Osteocyte (in vitro differentiated cells): Measurements from ENCODE around the gene ZNF385B. TPM values are rescaled to one million over a fixed set of nuclear protein-coding genes. Genes with fewer than 3 reads are reported as not detected.

Source experiments
- DNase-seq: peaks from one replicate; pipeline ENCODE4 v3.0.0; 2021; ENCODE audit warnings: mixed read lengths; ENCODE audit not compliant: unreplicated experiment; ENCODE audit errors: extremely low spot score
- H3K27ac Mint-ChIP-seq: one replicate; pipeline ENCODE4 v1.8.0; 2021; ENCODE audit warnings: mild to moderate bottlenecking, mixed read lengths; ENCODE audit not compliant: unreplicated experiment
- H3K27me3 Mint-ChIP-seq: one replicate; pipeline ENCODE4 v1.8.0; 2021; ENCODE audit warnings: mixed read lengths; ENCODE audit not compliant: unreplicated experiment
- H3K36me3 Mint-ChIP-seq: one replicate; pipeline ENCODE4 v1.8.0; 2021; ENCODE audit warnings: mixed read lengths; ENCODE audit not compliant: unreplicated experiment
- H3K4me1 Mint-ChIP-seq: one replicate; pipeline ENCODE4 v1.8.0; 2021; ENCODE audit warnings: mixed read lengths; ENCODE audit not compliant: unreplicated experiment
- H3K4me3 Mint-ChIP-seq: one replicate; pipeline ENCODE4 v1.8.0; 2021; ENCODE audit warnings: mild to moderate bottlenecking, moderate library complexity, mixed read lengths; ENCODE audit not compliant: unreplicated experiment
- H3K9me3 Mint-ChIP-seq: one replicate; pipeline ENCODE4 v1.8.0; 2021; ENCODE audit warnings: mixed read lengths; ENCODE audit not compliant: unreplicated experiment
- total RNA-seq: library from RNA; stranded (reverse); gene quantifications from 2 replicates; pipeline ENCODE4 v1.2.1, GENCODE V29; 2021
- TF ChIP-seq, protein P1 (sequence below): fragments of 200-600 bp; sonication (generic); IDR thresholded peaks from 2 replicates; pipeline ENCODE4 v1.5.0; 2021; ENCODE audit warnings: antibody characterized with exemption, mild to moderate bottlenecking, moderate library complexity

Gene ZNF385B
- total RNA-seq, 1 donor from 2014 or later: 0.13 TPM

DNA sequence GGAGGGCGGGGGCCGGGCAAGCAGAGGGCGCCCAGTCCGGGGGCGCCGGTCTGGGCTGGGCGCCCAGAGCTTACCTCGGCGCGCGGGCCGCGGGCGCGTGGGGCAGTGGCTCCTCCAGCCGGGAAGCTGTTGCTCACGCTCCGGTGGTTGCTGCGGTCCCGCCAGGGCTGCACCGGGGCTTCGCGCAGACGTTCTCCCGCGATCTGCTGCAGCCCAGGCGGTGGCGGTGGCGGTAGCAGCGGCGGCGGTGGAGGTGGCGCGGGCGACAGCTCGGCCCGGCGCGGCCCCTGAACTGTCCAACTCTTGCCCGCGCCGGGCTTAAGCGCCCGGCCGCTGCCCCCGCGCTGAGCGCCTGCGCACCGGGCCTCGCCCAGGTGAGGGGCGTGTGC, 391 bp downstream of the ZNF385B start:
- DNase-seq: no peak
- H3K4me3 Mint-ChIP-seq: peak overlapping the region; percentile 66
- no peak overlapping the region for H3K27ac Mint-ChIP-seq
- no peaks in the 10 kb centered on the region for H3K36me3 Mint-ChIP-seq
- H3K9me3 Mint-ChIP-seq: no peaks in the 10 kb centered on the region
- H3K4me1 Mint-ChIP-seq: peaks cover 22% of the 10 kb centered on the region
- H3K27me3 Mint-ChIP-seq: peaks cover 81% of the 10 kb centered on the region
- TF ChIP-seq, protein P1, sequence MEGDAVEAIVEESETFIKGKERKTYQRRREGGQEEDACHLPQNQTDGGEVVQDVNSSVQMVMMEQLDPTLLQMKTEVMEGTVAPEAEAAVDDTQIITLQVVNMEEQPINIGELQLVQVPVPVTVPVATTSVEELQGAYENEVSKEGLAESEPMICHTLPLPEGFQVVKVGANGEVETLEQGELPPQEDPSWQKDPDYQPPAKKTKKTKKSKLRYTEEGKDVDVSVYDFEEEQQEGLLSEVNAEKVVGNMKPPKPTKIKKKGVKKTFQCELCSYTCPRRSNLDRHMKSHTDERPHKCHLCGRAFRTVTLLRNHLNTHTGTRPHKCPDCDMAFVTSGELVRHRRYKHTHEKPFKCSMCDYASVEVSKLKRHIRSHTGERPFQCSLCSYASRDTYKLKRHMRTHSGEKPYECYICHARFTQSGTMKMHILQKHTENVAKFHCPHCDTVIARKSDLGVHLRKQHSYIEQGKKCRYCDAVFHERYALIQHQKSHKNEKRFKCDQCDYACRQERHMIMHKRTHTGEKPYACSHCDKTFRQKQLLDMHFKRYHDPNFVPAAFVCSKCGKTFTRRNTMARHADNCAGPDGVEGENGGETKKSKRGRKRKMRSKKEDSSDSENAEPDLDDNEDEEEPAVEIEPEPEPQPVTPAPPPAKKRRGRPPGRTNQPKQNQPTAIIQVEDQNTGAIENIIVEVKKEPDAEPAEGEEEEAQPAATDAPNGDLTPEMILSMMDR: no peak

DNA sequence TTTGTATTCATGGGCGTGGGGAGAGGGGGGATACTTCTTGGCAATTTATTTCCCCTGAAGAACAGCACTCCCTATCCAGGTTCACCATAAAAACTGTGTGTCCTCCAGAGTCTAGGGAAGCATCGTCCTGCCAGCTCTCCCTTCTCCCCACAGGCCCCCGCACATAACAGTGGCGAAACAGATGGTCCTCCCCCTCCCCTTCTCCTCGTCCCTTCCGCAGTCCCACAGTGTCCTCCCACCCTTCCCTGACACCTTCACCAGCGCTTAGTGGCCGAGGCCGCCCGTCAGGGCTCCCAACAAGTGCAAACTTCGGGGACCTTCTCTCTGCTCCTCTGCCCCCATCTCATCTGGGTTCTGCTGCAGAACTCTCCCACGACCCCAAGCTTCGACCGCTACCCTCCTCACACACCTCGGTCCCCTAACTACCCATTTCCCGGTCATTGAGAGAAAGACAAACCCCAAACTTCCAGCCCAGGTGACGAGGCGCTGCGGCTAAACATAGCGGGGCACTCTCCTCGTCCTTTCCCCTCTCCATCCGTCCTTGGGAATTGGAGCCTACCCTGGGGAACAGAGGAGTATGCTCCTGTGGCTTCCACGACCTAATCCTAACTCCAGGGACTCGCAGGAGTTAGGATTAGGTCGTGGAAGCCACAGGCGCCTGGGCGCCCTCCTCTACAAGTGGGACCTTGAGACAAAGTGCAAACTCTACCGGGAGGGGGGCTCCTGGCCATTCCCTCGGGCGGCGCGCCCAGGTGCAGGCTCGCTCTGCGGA, 971 bp downstream of the ZNF385B start:
- H3K27me3 Mint-ChIP-seq: peaks cover 81% of the 10 kb centered on the region
- TF ChIP-seq, protein P1: no peak
- DNase-seq: no peak
- no peak overlapping the region for H3K27ac Mint-ChIP-seq
- H3K36me3 Mint-ChIP-seq: no peaks in the 10 kb centered on the region
- H3K4me3 Mint-ChIP-seq: peak overlapping the region; percentile 66
- no peaks in the 10 kb centered on the region for H3K9me3 Mint-ChIP-seq
- peaks cover 22% of the 10 kb centered on the region for H3K4me1 Mint-ChIP-seq

DNA sequence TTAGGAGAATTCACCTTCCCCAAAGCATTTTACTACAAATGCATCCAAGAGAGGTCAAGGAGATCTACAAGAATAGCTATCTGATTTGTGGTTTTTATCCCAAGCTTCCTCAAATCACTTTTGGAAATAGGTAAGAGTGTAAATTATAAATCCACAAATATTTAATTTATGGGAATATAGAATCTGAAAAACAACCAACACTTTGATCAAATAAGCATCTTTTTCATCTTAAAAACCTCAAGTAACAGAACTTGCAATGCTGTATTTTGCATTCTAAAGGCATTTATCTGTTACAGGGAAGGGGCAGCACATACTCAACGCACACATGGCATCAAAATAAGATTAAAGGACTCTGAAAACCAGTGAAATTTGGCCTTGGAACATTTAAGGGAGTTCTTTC, 1.9 kb downstream of the ZNF385B start:
- Mint-ChIP-seq H3K9me3 (no peaks in the 10 kb centered on the region), H3K4me3 (no peak overlapping the region), H3K27ac (no peak overlapping the region), H3K4me1 (peaks cover 22% of the 10 kb centered on the region), H3K27me3 (peaks cover 87% of the 10 kb centered on the region), H3K36me3 (no peaks in the 10 kb centered on the region)
- no peak for DNase-seq
- TF ChIP-seq, protein P1: no peak

DNA sequence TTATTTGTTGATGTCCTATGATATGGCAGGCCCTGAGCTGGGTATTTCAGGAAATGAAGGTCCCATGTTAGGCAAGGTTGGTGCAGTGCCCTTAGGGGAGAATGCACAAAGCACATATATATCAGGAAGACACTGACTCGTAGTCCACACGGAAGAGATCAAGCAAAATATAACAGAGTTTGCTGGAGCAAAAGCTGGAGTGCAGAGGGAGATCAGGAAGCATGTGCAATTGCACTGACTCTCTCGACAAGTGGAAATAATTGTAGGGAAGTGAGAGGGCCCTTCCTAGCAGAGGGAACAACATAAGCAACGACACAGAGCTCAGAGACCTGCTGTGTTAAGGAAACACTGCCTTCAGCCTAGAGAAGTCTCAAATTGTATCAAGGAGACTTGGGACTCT, 4.2 kb downstream of the ZNF385B start:
- DNase-seq: no peak
- TF ChIP-seq, protein P1: no peak
- Mint-ChIP-seq H3K9me3 (no peaks in the 10 kb centered on the region), H3K4me1 (peaks cover 17% of the 10 kb centered on the region), H3K4me3 (no peak overlapping the region), H3K27ac (no peak overlapping the region), H3K36me3 (no peaks in the 10 kb centered on the region), H3K27me3 (peaks cover 70% of the 10 kb centered on the region)

DNA sequence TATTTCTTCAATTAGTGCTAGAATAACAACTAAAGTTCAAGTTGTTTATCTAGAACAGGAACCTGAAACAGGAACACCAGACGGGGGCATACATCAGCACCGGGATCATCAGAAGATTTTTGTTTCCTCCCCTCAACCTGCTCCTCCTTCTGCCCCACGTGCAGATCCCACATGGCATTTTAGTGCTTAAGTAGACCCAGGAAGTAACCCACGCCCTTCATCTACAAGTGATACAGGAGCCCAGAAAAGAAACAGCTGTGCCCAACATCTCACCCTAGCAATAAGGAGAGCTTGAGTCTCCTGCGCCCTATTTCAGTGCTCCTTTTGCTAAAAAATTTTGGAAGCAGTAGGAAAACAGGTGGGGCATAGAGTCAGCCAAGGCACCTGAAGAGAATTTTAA, 5.2 kb downstream of the ZNF385B start:
- TF ChIP-seq, protein P1: no peak
- H3K27me3 Mint-ChIP-seq: peaks cover 67% of the 10 kb centered on the region
- no peaks in the 10 kb centered on the region for H3K36me3 Mint-ChIP-seq
- H3K27ac Mint-ChIP-seq: no peak overlapping the region
- no peaks in the 10 kb centered on the region for H3K9me3 Mint-ChIP-seq
- H3K4me3 Mint-ChIP-seq: no peak overlapping the region
- H3K4me1 Mint-ChIP-seq: peaks cover 8% of the 10 kb centered on the region
- DNase-seq: no peak
